ENCODE results near the gene PER3.
"Not testable (repeated sequence)": the region's sequence is repeated elsewhere in the genome, so short reads cannot be mapped to it uniquely, and the experiment has no call there.

Gene PER3

GRCh38 chr1:7778133-7778628, 5.9 kb upstream of the PER3 start:
- DNase-seq (ENCODE audit: low read depth, low spot score): no peak

DNA sequence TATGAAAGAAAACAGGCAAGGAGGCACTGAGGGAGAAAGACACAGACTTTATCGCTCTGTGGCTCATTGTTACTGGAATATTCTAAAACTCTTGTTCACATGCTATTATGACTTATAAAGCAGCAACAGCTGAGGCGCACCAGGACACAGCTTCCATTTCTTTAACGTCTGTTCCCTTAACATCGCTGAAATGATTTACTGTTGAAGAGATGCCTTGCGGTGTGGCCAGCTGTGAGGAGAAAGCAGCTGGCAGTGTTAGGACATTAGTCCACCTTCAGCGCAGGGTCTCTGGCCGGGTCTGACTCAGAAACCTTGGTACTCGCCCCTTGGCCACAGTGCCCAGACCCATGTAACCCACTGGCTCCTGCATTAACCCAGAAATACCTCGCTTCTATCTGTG, 3.1 kb upstream of the PER3 start:
- DNase-seq (ENCODE audit: low read depth, low spot score): no peak

GRCh38 chr1:7781501-7781900, 2.6 kb upstream of the PER3 start:
- no peak for DNase-seq (ENCODE audit: low read depth, low spot score)

DNA sequence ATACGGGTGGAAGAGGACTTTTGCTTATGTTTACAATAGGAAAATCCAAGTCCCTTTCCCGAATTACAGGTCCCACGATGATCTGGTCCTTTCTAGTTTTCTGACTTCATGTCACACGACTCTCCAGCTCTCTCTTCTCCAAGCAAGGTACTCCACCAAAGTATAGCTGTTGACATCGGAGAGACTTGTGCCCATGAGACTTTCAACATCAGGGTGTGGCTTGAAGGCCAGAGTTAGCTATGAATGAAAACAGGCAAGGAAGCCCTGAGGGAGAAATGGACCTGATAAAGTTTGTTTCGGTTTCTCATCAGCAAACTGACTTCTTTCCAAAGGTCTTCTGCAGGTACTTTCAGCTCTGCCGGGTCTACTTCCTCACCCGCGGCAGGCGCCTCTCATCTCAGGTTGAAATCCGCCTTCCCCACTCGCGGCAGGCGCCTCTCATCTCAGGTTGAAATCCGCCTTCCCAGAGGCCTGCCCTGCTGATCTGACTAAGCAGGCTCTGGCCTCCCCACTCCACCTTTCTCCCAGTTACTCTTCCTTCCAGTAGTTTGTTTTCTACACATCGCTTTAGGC, 2.1 kb upstream of the PER3 start:
- DNase-seq (ENCODE audit: low read depth, low spot score): peak; percentile 17

DNA sequence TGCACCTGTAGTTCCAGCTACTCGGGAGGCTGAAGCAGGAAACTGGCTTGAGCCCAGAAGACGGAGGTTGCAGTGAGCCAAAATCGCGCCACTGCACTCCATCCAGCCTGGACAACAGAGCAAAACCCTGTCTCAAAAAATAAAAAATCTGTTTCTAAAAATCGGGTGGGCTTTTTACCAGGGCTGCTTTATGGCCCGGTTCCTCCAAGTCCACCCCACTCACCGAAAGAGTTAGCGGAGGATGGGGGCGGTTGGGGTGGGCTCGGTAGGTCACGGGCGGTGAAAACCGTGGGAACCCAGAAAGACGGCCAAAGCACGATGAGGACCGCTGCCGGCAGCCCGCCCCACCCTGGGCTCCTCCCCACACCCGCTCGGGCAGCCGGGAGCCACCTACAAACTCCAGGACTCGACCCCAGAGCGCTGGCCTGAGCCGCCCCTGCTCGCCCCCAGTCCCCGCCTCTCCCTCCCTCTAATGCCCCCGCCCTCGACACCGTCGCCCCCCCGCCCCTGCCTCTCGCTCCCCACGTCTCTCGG, 846 bp upstream of the PER3 start:
- peak; percentile 71 for DNase-seq (ENCODE audit: low read depth, low spot score)

DNA sequence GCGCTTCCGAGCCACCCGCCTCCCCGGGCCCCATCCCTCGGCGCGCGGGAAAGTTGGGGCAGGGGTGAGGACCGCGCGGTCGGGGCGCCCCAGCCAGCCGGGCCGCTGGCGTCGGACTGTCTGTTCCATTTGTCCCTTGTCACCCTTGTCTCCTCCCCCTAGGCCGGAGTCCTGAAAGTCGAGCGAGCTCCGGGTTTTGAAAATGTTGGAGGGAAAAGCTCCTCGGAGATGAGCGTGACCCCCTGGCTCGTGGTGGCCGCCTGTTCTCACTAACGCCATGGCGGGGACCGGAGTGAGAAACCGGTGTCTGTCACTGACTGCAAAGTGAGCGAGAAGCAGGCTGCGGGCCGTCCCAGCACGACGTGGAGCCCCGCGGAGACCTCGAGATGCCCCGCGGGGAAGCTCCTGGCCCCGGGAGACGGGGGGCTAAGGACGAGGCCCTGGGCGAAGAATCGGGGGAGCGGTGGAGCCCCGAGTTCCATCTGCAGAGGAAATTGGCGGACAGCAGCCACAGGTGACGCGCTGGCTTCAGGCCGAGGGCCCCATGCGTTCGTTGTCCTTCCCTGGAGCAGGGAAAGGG, 491 bp downstream of the PER3 start:
- DNase-seq (ENCODE audit: low read depth, low spot score): peak; percentile 13

GRCh38 chr1:7785108-7785507, 1.0 kb downstream of the PER3 start:
- DNase-seq (ENCODE audit: low read depth, low spot score): no peak

GRCh38 chr1:7786795-7787194, 2.7 kb downstream of the PER3 start:
- no peak for DNase-seq (ENCODE audit: low read depth, low spot score)

DNA sequence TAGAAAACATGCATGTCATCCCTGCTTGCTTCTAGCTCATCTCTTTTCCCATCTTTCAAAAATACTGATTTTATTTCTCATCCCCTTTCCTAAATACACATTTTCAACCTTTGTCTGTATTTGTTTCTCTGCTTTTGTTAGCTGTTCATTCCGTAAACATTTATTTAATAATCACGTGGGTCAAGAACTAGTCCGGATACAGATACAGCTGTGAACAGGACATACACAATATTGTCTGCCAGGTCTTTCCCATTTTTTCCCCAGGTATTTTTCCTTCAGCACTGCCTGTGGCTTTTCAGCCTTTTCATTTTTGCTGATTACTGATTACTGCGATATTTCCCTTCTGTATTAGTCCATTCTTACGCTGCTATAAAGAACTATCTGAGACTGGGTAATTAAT, 5.7 kb downstream of the PER3 start:
- DNase-seq (ENCODE audit: low read depth, low spot score): no peak

GRCh38 chr1:7791027-7791426, 6.9 kb downstream of the PER3 start:
- not testable (repeated sequence) for DNase-seq (ENCODE audit: low read depth, low spot score)

GRCh38 chr1:7795406-7795805, 11.3 kb downstream of the PER3 start:
- no peak for DNase-seq (ENCODE audit: low read depth, low spot score)

GRCh38 chr1:7805460-7805859, 21.4 kb downstream of the PER3 start:
- no peak for DNase-seq (ENCODE audit: low read depth, low spot score)

GRCh38 chr1:7808253-7808844, 24.3 kb downstream of the PER3 start:
- no peak for DNase-seq (ENCODE audit: low read depth, low spot score)

- no peak for DNase-seq (ENCODE audit: low read depth, low spot score)
Measured at GRCh38 chr1:7809742-7810141, 25.7 kb downstream of the PER3 start.

- no peak for DNase-seq (ENCODE audit: low read depth, low spot score)
Measured at GRCh38 chr1:7810395-7810794, 26.3 kb downstream of the PER3 start.

DNA sequence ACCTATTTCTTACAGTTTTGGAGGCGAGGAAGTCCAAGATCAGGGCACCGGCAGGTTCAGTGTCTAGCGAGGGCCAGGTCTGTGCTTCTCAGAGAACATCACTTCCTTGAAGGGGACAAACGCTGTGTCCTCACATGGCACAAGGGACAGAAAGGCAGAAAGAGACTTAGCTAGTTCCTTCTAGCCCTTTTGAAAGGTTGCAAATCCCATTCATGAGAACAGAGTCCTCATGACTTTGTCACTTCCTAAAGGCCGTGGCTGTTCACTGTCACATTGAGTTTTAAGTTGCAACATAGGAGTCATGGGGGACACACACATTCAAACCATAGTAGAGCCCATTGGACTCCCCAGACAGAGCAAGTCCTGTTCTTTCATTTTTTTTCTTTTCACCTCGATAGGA, 27.4 kb downstream of the PER3 start:
- DNase-seq (ENCODE audit: low read depth, low spot score): no peak

GRCh38 chr1:7813677-7814373, 29.7 kb downstream of the PER3 start:
- no peak for DNase-seq (ENCODE audit: low read depth, low spot score)

DNA sequence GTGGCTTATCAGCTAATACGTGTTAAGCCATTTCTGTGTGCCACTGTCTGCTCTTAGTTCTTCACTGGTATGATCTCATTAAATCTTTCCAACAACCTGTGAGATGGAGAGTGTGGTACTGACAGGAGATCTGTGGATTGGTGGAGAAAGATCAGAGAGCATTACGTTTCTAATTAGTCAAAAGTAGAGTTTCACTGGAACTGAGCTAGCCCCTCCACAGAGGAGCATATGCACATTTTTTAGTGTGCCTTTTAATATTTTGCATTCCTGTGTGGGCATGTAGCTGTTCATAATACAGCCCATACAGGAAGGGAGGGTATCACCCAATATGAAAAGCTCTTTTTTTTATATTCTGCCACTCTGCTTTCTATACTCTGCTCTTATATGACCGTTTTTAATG, 37.2 kb downstream of the PER3 start:
- DNase-seq (ENCODE audit: low read depth, low spot score): no peak

DNA sequence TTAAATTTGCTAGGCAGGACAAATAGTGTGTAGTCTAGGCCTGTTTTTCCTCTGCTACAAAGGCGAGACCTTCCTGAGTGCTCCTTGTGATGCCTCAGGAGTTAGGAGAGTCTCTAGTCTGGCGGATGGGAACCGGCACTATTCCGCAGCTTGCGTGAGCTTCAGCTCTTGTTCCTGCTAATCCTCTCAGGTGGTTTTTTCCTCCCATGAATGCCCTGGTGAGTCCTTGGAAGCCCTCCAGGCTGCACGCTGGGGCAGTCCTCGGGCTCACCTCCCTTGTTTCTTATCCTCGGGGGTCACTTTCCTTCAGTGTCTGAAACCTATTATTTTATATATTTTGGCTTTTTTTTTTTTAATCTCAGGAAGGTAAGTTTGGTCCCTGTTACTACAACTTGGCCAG, 40.6 kb downstream of the PER3 start:
- peak; percentile 2 for DNase-seq (ENCODE audit: low read depth, low spot score)

DNA sequence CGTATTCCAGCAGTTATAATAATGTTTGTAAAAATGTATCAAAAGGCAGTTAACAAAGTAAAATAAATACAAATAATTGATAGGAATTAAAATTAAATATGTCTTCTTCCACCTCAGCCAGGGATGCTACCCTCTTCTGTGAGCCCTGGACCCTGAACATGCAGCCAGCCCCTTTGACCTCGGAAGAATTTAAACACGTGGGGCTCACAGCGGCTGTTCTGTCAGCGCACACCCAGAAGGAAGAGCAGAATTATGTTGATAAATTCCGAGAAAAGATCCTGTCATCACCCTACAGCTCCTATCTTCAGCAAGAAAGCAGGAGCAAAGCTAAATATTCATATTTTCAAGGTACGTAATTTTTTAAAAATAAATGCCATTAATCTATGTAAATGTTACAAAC, 42.3 kb downstream of the PER3 start:
- DNase-seq (ENCODE audit: low read depth, low spot score): no peak

GRCh38 chr1:7827126-7827955, 43.2 kb downstream of the PER3 start:
- DNase-seq (ENCODE audit: low read depth, low spot score): peak; percentile 32

GRCh38 chr1:7831458-7831857, 47.4 kb downstream of the PER3 start:
- no peak for DNase-seq (ENCODE audit: low read depth, low spot score)
